ENCODE data around the gene FAM149B1.

The FAM149B1 gene

DNA sequence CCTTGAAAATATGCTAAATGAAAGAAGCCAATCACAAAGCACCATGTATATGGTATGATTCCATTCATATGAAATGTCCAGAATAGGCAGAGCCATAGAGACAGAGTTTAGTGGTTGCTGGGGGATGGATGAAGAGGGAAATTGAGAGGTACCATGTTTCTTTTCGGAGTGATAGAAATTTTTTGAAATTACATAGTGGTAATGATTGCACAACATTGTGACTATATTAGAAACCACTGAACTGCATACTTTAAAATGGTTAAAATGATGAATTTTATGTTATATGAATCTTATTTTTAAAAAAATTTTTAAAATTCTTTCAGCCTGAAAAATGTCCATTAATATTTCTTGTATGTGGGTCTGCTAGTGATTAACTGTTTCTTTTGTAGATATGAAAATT is 53.1 kb downstream of the FAM149B1 start:
- TF ChIP-seq, protein P1, sequence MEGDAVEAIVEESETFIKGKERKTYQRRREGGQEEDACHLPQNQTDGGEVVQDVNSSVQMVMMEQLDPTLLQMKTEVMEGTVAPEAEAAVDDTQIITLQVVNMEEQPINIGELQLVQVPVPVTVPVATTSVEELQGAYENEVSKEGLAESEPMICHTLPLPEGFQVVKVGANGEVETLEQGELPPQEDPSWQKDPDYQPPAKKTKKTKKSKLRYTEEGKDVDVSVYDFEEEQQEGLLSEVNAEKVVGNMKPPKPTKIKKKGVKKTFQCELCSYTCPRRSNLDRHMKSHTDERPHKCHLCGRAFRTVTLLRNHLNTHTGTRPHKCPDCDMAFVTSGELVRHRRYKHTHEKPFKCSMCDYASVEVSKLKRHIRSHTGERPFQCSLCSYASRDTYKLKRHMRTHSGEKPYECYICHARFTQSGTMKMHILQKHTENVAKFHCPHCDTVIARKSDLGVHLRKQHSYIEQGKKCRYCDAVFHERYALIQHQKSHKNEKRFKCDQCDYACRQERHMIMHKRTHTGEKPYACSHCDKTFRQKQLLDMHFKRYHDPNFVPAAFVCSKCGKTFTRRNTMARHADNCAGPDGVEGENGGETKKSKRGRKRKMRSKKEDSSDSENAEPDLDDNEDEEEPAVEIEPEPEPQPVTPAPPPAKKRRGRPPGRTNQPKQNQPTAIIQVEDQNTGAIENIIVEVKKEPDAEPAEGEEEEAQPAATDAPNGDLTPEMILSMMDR (IDR thresholded peaks at IDR 0.05; ENCODE audit: extremely low read depth, insufficient read depth, missing control alignments): no peak
- in situ Hi-C loops (cut with MboI; ENCODE audit: low pct_unique_long_range_greater_than_20kb, low sequenced_read_pairs, unreplicated experiment): no loop called here
- no peak for DNase-seq (ENCODE audit: low spot score)

DNA sequence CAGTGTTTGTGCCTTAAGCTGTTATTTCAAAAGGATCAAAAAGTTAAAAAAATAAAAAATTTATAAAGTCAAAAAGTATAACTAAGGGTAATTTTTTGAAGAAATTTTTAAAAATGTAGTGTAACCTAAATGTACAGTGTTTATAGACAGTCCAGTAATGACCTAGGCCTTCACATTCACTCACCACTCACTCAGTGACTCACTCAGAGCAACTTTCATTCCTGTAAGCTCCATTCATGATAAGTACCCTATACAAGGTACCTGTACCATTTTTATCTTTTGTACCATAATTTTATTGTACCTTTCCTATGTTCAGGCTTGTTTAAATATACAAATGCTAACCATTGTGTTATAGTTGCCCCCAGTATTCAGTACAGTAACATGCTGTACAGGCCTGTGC is 57.6 kb downstream of the FAM149B1 start:
- DNase-seq (ENCODE audit: low spot score): no peak
- in situ Hi-C loops (cut with MboI; ENCODE audit: low pct_unique_long_range_greater_than_20kb, low sequenced_read_pairs, unreplicated experiment): no loop called here

DNA sequence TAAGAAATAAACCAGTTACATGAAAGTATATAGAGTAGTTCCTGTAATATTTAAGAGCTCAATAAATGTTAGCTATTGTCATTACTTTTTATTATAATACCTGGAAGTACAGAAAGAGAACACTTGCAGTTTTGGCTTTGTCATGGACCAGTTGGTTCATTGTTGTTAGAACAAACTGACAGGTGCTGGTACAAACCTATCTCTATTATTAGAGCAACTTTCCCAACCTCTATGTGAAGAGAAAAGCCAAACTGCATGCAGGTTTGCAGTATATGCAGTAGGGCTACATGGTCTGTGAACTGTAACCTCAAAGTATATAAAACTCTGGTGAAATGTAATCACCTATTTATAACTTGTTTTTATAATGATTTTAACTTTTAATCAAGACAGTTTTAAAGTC is 58.7 kb downstream of the FAM149B1 start:
- in situ Hi-C loops (cut with MboI; ENCODE audit: low pct_unique_long_range_greater_than_20kb, low sequenced_read_pairs, unreplicated experiment): no loop called here
- no peak for DNase-seq (ENCODE audit: low spot score)
- TF ChIP-seq, protein P1 (IDR thresholded peaks at IDR 0.05; ENCODE audit: extremely low read depth, insufficient read depth, missing control alignments): no peak

More for the DNA sequence above, 57.6 kb downstream of the FAM149B1 start:
- TF ChIP-seq, protein P1 (IDR thresholded peaks at IDR 0.05; ENCODE audit: extremely low read depth, insufficient read depth, missing control alignments): no peak

DNA sequence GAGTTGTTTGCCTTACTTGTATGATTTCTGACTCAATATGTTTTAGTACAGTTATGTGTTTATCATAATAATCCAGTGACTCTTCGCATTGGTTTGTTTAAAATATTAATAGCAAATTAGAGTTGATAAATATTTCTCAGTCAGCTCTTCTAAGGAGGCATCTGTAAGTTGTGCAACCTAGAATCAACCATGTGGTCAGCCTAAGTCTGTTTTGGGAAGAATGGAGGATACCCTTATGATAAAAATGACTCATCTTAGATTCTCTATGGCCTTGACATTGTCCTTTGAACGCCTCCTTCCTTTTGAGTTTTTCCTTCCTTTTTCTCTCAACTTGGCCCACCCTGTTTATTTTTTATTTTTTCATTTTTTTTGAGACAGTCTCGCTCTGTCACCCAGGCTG is 60.3 kb downstream of the FAM149B1 start:
- DNase-seq (ENCODE audit: low spot score): no peak
- in situ Hi-C loops (cut with MboI; ENCODE audit: low pct_unique_long_range_greater_than_20kb, low sequenced_read_pairs, unreplicated experiment): no loop called here
- TF ChIP-seq, protein P1 (IDR thresholded peaks at IDR 0.05; ENCODE audit: extremely low read depth, insufficient read depth, missing control alignments): no peak

DNA sequence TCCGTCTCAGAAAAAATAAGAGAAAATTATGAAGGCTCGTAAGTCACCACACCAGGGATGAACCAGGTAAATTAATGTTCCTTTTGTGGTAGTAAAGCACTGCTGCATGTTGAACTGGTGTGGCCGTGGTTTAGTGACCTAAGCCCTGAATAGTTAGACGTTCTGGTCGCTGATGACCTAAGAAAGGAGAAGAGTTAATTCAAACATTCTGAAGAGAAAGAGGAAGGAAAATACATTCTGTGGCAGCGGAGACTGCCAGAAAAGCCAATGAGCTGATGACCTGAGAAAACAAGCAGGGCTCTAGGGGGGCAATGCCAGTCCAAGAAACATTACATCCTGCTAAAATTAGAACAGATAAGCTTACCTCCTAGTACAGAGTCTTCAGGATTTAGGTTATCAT is 61.6 kb downstream of the FAM149B1 start:
- DNase-seq (ENCODE audit: low spot score): no peak
- in situ Hi-C loops (cut with MboI; ENCODE audit: low pct_unique_long_range_greater_than_20kb, low sequenced_read_pairs, unreplicated experiment): no loop called here
- TF ChIP-seq, protein P1 (IDR thresholded peaks at IDR 0.05; ENCODE audit: extremely low read depth, insufficient read depth, missing control alignments): no peak

DNA sequence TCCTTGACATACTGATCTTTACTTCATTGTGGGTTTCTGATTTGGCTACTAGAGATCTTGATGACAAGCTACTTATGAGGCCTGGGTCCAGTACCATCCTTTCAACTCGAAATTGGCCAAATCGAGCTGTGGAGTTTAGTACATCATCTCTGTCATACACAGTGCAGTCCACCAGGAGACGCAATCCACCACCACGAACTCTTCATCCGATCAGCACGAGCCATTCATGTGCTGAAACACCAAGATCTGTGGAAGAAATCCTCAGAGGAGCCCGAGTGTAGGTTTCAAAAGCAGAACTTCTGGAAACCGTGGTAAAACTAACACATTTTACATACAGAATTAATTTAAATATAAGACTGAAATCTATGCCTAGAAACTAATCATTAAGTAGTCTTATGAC is 65.0 kb downstream of the FAM149B1 start:
- TF ChIP-seq, protein P1 (IDR thresholded peaks at IDR 0.05; ENCODE audit: extremely low read depth, insufficient read depth, missing control alignments): no peak
- DNase-seq (ENCODE audit: low spot score): no peak
- in situ Hi-C loops (cut with MboI; ENCODE audit: low pct_unique_long_range_greater_than_20kb, low sequenced_read_pairs, unreplicated experiment): no loop called here

DNA sequence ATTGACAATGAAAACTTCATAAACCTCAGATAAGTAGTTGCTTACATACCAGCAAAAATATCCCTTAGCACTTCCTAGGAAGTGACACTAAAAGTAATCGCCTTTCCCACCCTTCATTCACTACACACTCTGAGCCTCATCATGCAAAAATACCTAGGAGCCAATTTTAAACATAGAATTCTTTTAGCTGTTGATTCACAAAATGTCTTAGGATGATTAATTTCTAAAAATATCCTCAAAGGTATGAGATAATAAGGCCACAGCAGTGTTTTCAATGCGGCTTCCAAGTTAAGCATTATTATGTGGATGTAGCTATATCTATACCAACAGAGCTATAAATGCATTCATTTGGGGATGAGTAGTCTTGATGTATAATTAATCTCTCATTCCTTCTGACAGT is 66.0 kb downstream of the FAM149B1 start:
- TF ChIP-seq, protein P1 (IDR thresholded peaks at IDR 0.05; ENCODE audit: extremely low read depth, insufficient read depth, missing control alignments): no peak
- in situ Hi-C loops (cut with MboI; ENCODE audit: low pct_unique_long_range_greater_than_20kb, low sequenced_read_pairs, unreplicated experiment): no loop called here
- no peak for DNase-seq (ENCODE audit: low spot score)

Data from GM13977 (cell line).